Measurements from ENCODE around the gene ECEL1. TPM values are rescaled to one million over a fixed set of nuclear protein-coding genes. Genes with fewer than 3 reads are reported as not detected.

Gene ECEL1
- total RNA-seq, 4 donors from 2014 or later, result 1.9 to 10.8 TPM; not detected in 2

GRCh38 chr2:232525199-232525598, 37.6 kb upstream of the ECEL1 start:
- no peak for DNase-seq
- TF ChIP-seq, protein P1, sequence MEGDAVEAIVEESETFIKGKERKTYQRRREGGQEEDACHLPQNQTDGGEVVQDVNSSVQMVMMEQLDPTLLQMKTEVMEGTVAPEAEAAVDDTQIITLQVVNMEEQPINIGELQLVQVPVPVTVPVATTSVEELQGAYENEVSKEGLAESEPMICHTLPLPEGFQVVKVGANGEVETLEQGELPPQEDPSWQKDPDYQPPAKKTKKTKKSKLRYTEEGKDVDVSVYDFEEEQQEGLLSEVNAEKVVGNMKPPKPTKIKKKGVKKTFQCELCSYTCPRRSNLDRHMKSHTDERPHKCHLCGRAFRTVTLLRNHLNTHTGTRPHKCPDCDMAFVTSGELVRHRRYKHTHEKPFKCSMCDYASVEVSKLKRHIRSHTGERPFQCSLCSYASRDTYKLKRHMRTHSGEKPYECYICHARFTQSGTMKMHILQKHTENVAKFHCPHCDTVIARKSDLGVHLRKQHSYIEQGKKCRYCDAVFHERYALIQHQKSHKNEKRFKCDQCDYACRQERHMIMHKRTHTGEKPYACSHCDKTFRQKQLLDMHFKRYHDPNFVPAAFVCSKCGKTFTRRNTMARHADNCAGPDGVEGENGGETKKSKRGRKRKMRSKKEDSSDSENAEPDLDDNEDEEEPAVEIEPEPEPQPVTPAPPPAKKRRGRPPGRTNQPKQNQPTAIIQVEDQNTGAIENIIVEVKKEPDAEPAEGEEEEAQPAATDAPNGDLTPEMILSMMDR (IDR thresholded peaks at IDR 0.05), result no peak
- TF ChIP-seq POLR2A (IDR thresholded peaks at IDR 0.05), result no peak
- Histone ChIP-seq H3K36me3 (no peaks in the 10 kb centered on the region), H3K27me3 (peaks cover 14 to 27% of the 10 kb centered on the region in 2 donors), H3K4me1 (peaks cover 0 to 12% of the 10 kb centered on the region in 2 donors), H3K9me3 (no peaks in the 10 kb centered on the region), H3K4me3 (no peak overlapping the region), H3K27ac (no peak overlapping the region)
- intact Hi-C loops (cut with DNase I; ENCODE audit: low total_unique reads), result loop anchor here (10.0 kb wide), 1 partner anchor 620 kb away; no protein-coding TSS in a partner anchor

DNA sequence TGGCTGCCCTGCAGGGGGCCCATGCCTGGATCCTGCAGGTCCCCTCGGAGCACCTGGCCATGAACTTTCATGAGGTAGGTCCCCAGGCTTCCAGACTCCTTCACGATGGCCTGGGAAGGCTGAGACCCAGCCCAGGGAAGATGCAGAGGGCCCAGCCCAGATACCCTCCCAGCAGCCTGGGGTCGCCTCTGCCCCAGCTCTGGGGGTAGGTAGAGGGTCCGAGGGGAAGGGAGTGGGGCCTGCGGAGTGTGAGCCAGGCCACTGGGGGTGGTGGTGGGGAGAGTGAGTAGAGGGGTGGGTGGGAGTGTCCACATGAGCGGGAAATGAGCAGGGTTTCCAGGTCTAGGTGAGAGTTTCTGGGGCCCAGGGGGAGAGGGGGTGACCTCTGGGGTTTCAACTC, 37.1 kb upstream of the ECEL1 start:
- no peak for TF ChIP-seq POLR2A (IDR thresholded peaks at IDR 0.05)
- TF ChIP-seq, protein P1 (IDR thresholded peaks at IDR 0.05), result no peak
- H3K27me3 ChIP-seq, result peaks cover 14 to 27% of the 10 kb centered on the region in 2 donors
- peaks cover 0 to 12% of the 10 kb centered on the region in 2 donors for H3K4me1 ChIP-seq
- H3K9me3 ChIP-seq, result no peaks in the 10 kb centered on the region
- DNase-seq, result no peak
- no peak overlapping the region for H3K27ac ChIP-seq
- H3K36me3 ChIP-seq, result no peaks in the 10 kb centered on the region
- H3K4me3 ChIP-seq, result no peak overlapping the region
- intact Hi-C loops (cut with DNase I; ENCODE audit: low total_unique reads), result loop anchor here (10.0 kb wide), 1 partner anchor 620 kb away; no protein-coding TSS in a partner anchor

- H3K4me3 ChIP-seq, result peak overlapping the region in 1 of 2 donors; percentile 6
- intact Hi-C loops (cut with DNase I; ENCODE audit: low total_unique reads), result loop anchor here (10.0 kb wide), 1 partner anchor 619 kb away; no protein-coding TSS in a partner anchor
- H3K36me3 ChIP-seq, result no peaks in the 10 kb centered on the region
- peaks cover 14 to 27% of the 10 kb centered on the region in 2 donors for H3K27me3 ChIP-seq
- H3K27ac ChIP-seq, result no peak overlapping the region
- no peak for DNase-seq
- peaks cover 0 to 12% of the 10 kb centered on the region in 2 donors for H3K4me1 ChIP-seq
- H3K9me3 ChIP-seq, result no peaks in the 10 kb centered on the region
- TF ChIP-seq, protein P1 (IDR thresholded peaks at IDR 0.05), result no peak
- no peak for TF ChIP-seq POLR2A (IDR thresholded peaks at IDR 0.05)
Measured at GRCh38 chr2:232523682-232524597, 36.3 kb upstream of the ECEL1 start.

DNA sequence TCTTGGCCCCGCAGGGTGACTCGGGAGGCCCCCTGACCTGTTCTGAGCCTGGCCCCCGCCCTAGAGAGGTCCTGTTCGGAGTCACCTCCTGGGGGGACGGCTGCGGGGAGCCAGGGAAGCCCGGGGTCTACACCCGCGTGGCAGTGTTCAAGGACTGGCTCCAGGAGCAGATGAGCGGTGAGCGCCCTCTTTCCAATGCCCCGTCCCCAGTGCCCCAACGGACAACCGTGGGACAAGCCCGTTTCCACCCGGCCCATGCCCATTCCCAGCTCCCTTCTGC, 35.7 kb upstream of the ECEL1 start:
- no peak for DNase-seq
- no peak overlapping the region for H3K27ac ChIP-seq
- no peaks in the 10 kb centered on the region for H3K9me3 ChIP-seq
- H3K27me3 ChIP-seq, result peaks cover 14 to 27% of the 10 kb centered on the region in 2 donors
- no peaks in the 10 kb centered on the region for H3K36me3 ChIP-seq
- intact Hi-C loops (cut with DNase I; ENCODE audit: low total_unique reads), result loop anchor here (10.0 kb wide), 1 partner anchor 619 kb away; no protein-coding TSS in a partner anchor
- H3K4me1 ChIP-seq, result peaks cover 0 to 12% of the 10 kb centered on the region in 2 donors
- no peak for TF ChIP-seq POLR2A (IDR thresholded peaks at IDR 0.05)
- TF ChIP-seq, protein P1 (IDR thresholded peaks at IDR 0.05), result no peak
- H3K4me3 ChIP-seq, result no peak overlapping the region

Data from uterus (tissue), 4 donors.